ENCODE results near the gene GSX2. TPM values are rescaled to one million over a fixed set of nuclear protein-coding genes. Genes with fewer than 3 reads are reported as not detected.

Gene GSX2
- total RNA-seq, 6 experiments from 2014 or later: not detected

DNA sequence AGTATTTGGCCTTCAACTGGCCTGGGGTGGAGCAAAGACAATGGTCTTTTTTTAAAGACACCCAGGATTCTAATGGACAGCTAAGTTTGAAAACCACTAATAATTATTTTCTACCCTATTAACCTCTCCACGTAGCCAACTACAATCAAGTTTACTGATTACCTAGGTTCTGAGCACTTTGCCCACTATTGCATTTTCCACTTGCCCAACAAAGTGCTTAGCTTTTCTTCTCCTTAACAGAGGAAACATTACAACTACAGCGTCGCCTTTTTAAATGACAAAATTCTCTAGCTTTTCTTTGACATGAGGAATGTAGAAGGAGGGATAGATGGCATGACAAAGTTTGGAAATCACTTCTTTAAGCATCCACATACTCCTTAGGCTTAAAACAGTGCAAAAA lies 37.6 kb upstream of the GSX2 start:
- peak overlapping the region; percentile 83 to 97 (median 92) for H3K4me3 ChIP-seq
- H3K36me3 ChIP-seq: no peaks in the 10 kb centered on the region
- peak overlapping the region; percentile 96 to 98 (median 98) for H3K27ac ChIP-seq
- TF ChIP-seq CTCF (IDR thresholded peaks at IDR 0.05) (no peak), POLR2A (IDR thresholded peaks at IDR 0.05) (peak; percentile 22)
- intact Hi-C loops (cut with DNase I): no loop called here
- no peaks in the 10 kb centered on the region for H3K9me3 ChIP-seq
- peak in 3 of 4 donors; percentile 16 to 39 (median 35) for ATAC-seq
- H3K4me1 ChIP-seq: peaks cover 0 to 44% (median 8%) of the 10 kb centered on the region in 4 donors
- H3K27me3 ChIP-seq: no peaks in the 10 kb centered on the region
- no peak for DNase-seq
- 18% methylated on average over 3 of the region's 3 CpGs for WGBS (ENCODE audit: insufficient coverage, low coverage, low lambda C conversion rate, missing lambda C conversion rate)

DNA sequence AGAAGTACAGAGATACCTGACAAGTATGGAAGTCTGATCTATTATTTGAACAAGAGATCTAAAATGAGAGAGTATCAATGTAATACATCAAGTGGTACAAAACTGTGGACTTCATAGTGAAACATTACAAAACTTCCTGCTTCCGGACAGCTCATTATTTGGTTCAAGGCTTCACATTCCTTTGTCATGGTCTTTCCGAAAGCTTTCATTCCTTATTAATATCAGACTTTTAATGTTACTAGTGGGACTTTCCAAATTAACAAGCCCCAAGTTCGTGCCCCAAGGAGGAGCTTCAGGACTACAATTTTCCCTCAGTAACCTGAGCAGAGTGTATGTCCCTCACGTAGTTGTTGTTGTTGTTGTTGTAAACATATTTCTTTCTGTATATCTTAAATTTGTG lies 36.7 kb upstream of the GSX2 start:
- Histone ChIP-seq H3K27ac (peak overlapping the region; percentile 96 to 98 (median 98)), H3K36me3 (no peaks in the 10 kb centered on the region), H3K27me3 (no peaks in the 10 kb centered on the region), H3K4me3 (peak overlapping the region; percentile 83 to 97 (median 92)), H3K4me1 (peaks cover 0 to 36% (median 7%) of the 10 kb centered on the region in 4 donors), H3K9me3 (no peaks in the 10 kb centered on the region)
- intact Hi-C loops (cut with DNase I): no loop called here
- WGBS (ENCODE audit: insufficient coverage, low coverage, low lambda C conversion rate, missing lambda C conversion rate): 0% methylated on average over 4 of the region's 4 CpGs
- ATAC-seq (peak; percentile 13 to 33 (median 14)), DNase-seq (no peak)
- TF ChIP-seq CTCF (IDR thresholded peaks at IDR 0.05) (no peak), POLR2A (IDR thresholded peaks at IDR 0.05) (peak; percentile 39)

DNA sequence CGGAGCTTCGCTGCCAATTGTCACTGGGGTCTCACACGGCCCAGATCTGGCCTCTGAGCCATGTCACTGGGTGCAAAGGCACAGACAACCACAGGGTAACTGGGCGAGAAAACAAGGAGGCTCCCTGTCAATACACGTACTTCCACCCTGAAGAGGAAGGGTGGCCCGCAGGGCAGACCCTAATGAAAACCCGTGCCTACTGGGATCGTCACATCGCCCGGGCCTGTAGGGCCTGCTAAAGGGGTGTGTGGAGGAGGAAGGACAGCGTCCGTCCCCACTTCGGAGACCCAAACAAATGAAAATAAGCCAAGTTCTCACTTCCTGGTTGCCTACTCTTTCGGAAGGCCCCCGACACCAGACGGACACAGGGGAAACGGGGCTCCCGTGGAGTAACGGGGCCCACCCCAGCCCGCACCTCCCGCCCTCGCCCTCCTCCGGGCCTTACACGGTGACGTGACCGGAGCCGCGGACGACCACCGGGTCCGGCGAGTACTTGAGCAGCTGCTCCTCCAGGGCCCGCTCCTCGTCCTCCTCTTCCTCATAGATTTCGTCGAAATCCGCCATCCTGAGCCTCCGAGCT lies 36.1 kb upstream of the GSX2 start:
- Histone ChIP-seq H3K27ac (peak overlapping the region; percentile 96 to 98 (median 98)), H3K9me3 (no peaks in the 10 kb centered on the region), H3K4me1 (peaks cover 0 to 36% (median 7%) of the 10 kb centered on the region in 4 donors), H3K4me3 (peak overlapping the region; percentile 83 to 97 (median 92)), H3K36me3 (no peaks in the 10 kb centered on the region), H3K27me3 (no peaks in the 10 kb centered on the region)
- intact Hi-C loops (cut with DNase I): no loop called here
- 0% methylated on average over 31 of the region's 38 CpGs for WGBS (ENCODE audit: insufficient coverage, low coverage, low lambda C conversion rate, missing lambda C conversion rate)
- ATAC-seq: peak; percentile 46 to 65 (median 56)
- TF ChIP-seq CTCF (IDR thresholded peaks at IDR 0.05): no peak
- no peak for TF ChIP-seq POLR2A (IDR thresholded peaks at IDR 0.05)
- peak; percentile 54 to 71 (median 62) for DNase-seq

DNA sequence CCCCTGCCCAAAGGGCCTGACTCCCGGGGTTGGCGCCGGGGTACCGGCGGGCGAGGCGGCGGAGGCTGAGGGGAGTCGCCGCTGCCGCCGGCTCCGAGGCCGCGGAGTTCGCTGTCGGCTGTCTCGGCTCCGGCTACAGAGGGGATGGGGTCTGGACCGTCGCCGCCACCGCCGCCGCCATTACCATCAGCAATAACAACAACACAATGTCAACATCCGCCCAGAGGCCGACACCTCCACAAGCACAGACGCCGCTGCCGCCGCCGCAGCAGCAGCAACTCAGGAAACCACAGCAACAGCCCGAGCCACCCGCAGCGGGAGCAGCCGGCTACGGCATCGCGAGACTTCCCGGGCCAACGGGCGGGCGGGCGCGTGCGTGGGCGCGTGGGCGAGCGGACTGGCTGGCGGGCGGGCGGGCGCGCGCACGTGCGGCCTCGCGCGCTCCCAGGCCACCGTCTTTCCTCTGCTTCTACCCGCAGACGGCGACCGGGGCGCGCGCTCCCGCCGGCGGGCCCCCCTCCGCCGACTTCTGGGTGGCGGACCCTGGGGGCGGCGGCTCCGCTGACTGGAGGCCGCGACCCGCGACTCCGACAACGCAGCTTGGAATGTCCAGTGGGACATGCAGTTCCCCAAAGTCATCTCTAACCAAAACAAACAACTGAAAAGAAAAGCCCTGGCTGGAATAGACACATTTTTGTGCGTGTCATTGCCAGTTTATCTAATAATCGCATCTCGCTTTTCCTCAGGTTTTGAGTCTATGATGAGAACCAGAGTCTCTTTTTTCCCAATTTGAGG lies 35.4 kb upstream of the GSX2 start, which contains the start of gene CHIC2:
Gene CHIC2 (minus strand): TSS at position 289 of the 795 bp plus-strand sequence. CDS start 305 bp downstream, outside the sequence.
- no peaks in the 10 kb centered on the region for H3K36me3 ChIP-seq
- WGBS (ENCODE audit: insufficient coverage, low coverage, low lambda C conversion rate, missing lambda C conversion rate): 0% methylated on average over 6 of the region's 87 CpGs
- peak within 1 kb of the TSS; percentile 83 to 97 (median 92) for H3K4me3 ChIP-seq
- H3K27ac ChIP-seq: peak within 1 kb of the TSS; percentile 96 to 98 (median 98)
- DNase-seq (peak; percentile 98), ATAC-seq (peak; percentile 86 to 94 (median 94))
- TF ChIP-seq CTCF (IDR thresholded peaks at IDR 0.05) (no peak), POLR2A (IDR thresholded peaks at IDR 0.05) (peak; percentile 99)
- no peaks in the 10 kb centered on the region for H3K9me3 ChIP-seq
- H3K27me3 ChIP-seq: no peaks in the 10 kb centered on the region
- intact Hi-C loops (cut with DNase I): no loop called here
- H3K4me1 ChIP-seq: peaks cover 0 to 35% (median 7%) of the 10 kb centered on the region in 4 donors
